Cardiac muscle cell (in vitro differentiated cells and primary cell): ENCODE data around the gene SYCP2. TPM values are rescaled to one million over a fixed set of nuclear protein-coding genes. Genes with fewer than 3 reads are reported as not detected.

ENCODE experiments used
- DNase-seq, 2 donors: peaks; one replicate each; pipeline versions ENCODE4 v3.0.0 to v3.0.0-alpha.2; 2010 to 2017; ENCODE audit warnings: low read depth in 1 of 2, low spot score in 1 of 2
- H3K27ac ChIP-seq: fragments of 200-600 bp; sonication (generic); 2 replicates; pipeline ENCODE4 v1.5.1; 2016
- H3K27me3 ChIP-seq: fragments of 200-600 bp; sonication (generic); 2 replicates; pipeline ENCODE4 v1.6.0; 2016; ENCODE audit warnings: control low read depth
- H3K36me3 ChIP-seq: fragments of 200-600 bp; sonication (generic); 2 replicates; pipeline ENCODE4 v1.5.1; 2016; ENCODE audit warnings: control low read depth
- H3K4me1 ChIP-seq: fragments of 200-600 bp; sonication (generic); 2 replicates; pipeline ENCODE4 v1.8.1; 2017; ENCODE audit warnings: low read depth, mild to moderate bottlenecking, mixed run types
- H3K4me3 ChIP-seq: fragments of 200-600 bp; sonication (generic); 2 replicates; pipeline ENCODE4 v1.5.1; 2016; ENCODE audit warnings: mild to moderate bottlenecking
- H3K9me3 ChIP-seq: fragments of 200-600 bp; sonication (generic); 2 replicates; pipeline ENCODE4 v1.5.1; 2017; ENCODE audit warnings: low read depth, mild to moderate bottlenecking, control low read depth
- CTCF ChIP-seq: IDR thresholded peaks from 2 replicates; pipeline ENCODE4 v1.5.1; 2012; ENCODE audit warnings: low read depth, mild to moderate bottlenecking, low read length
- polyA plus RNA-seq: library from polyadenylated mRNA; unstranded; fragments of >200 nt; fragmentation: Nextera tagmentation; extraction: Ambion mirVana; gene quantifications from 2 replicates; pipeline ENCODE4 v1.2.1, GENCODE V29; 2016
- total RNA-seq: library from RNA; depleted of rRNA; stranded (reverse); fragments of >200 nt; gene quantifications from 2 replicates; pipeline ENCODE4 v1.2.3, GENCODE V29; 2016

SYCP2 gene
- total and polyA plus RNA-seq, 2 experiments from 2014 or later: 0.60 TPM; not detected in 1

DNA sequence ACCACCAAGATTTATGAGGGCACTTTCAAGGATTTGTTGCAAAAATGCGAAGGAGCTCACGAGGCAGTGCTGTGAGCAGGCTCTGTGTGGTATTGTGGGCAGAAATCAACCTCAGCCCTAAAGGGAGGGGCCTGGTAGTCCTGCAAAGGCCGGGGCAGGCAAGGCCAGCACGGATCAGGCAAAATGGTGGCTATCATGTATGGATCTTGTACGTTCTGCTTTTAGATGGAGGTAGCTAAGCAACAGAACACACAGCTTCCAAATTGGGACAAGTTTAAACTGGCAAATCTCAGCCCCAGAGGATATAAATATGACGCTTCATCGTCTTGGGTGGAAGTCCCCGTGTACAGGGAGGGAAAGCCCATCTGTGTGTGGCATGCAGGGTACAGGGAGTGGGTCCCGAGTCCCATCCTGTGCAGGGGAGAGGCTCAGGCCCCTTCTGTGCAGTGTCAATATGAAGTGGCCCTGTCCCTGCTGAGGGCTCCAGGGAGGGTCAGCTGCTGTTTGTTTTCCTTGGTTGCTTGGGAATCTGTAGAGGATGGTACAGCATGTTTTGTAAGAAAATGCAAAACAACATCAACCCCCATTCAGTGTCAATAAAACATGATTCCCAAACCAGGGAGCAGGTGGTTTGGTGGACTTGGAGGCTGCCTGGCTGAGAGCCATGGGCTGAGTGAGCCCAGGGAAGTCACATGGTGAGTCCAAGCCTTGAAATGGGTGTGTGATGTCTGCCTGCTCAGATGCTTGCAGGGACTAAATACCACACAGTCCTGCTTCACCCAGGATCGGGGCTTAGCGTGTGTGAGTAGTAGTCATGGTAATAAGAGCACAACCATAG is 113.0 kb downstream of the SYCP2 start:
- Histone ChIP-seq H3K27me3 (no peaks in the 10 kb centered on the region), H3K4me1 (no peaks in the 10 kb centered on the region), H3K36me3 (no peaks in the 10 kb centered on the region), H3K27ac (no peak overlapping the region), H3K9me3 (no peaks in the 10 kb centered on the region), H3K4me3 (no peak overlapping the region)
- no peak for TF ChIP-seq CTCF
- no peak for DNase-seq

DNA sequence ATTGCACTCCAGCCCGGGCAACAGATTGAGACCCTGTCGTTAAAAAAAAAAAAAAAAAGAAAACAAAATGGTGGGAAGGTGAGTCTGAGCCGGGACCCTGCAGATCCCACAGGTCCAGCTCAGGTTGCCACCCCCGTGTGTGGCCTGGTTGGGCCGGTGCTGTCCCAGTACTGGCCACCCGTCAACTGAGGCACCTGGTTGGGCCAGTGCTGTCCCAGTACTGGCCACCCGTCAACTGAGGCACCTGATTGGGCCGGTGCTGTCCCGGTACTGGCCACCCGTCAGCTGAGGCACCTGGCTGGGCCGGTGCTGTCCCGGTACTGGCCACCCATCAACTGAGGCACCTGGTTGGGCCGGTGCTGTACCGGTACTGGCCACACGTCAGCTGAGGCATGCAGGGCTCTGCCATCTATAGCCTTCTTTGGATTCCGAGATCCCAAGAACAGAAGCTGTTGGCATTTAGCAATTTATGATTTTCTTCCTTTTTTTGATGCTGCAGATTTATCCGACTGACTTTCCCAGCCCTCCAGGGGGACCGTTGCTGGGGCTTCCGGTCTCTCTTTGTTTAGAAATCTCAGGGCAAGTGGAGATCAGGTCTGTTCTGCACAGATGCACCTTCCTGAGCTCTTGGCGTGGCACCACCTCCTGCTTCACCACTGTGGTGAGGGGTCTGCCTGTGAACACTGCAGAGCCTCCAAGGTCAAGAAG is 113.8 kb downstream of the SYCP2 start:
- H3K4me3 ChIP-seq: no peak overlapping the region
- H3K27me3 ChIP-seq: no peaks in the 10 kb centered on the region
- no peak for DNase-seq
- H3K36me3 ChIP-seq: no peaks in the 10 kb centered on the region
- no peak for TF ChIP-seq CTCF
- H3K4me1 ChIP-seq: no peaks in the 10 kb centered on the region
- no peak overlapping the region for H3K27ac ChIP-seq
- no peaks in the 10 kb centered on the region for H3K9me3 ChIP-seq

DNA sequence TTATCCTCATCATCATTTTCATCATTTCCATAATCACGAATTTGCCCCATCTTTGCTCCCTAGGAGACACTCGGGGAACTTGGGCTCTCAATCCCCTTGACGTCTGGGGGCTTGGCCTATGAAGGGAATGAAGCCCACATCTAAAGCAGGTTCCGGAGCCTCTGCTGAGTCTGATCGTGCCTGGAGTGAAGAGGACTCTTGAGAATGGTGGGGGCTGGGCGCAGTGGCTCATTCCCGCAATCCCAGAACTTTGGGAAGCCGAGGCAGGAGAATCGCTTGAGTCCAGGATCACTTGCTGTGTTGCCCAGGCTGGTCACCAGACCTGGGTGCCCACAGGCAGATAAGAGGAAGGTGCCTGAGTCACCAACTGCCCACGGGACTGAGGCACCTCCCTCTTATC is 114.5 kb downstream of the SYCP2 start:
- no peak for DNase-seq
- TF ChIP-seq CTCF: no peak
- Histone ChIP-seq H3K4me3 (no peak overlapping the region), H3K27ac (no peak overlapping the region), H3K36me3 (no peaks in the 10 kb centered on the region), H3K4me1 (no peaks in the 10 kb centered on the region), H3K27me3 (no peaks in the 10 kb centered on the region), H3K9me3 (no peaks in the 10 kb centered on the region)

DNA sequence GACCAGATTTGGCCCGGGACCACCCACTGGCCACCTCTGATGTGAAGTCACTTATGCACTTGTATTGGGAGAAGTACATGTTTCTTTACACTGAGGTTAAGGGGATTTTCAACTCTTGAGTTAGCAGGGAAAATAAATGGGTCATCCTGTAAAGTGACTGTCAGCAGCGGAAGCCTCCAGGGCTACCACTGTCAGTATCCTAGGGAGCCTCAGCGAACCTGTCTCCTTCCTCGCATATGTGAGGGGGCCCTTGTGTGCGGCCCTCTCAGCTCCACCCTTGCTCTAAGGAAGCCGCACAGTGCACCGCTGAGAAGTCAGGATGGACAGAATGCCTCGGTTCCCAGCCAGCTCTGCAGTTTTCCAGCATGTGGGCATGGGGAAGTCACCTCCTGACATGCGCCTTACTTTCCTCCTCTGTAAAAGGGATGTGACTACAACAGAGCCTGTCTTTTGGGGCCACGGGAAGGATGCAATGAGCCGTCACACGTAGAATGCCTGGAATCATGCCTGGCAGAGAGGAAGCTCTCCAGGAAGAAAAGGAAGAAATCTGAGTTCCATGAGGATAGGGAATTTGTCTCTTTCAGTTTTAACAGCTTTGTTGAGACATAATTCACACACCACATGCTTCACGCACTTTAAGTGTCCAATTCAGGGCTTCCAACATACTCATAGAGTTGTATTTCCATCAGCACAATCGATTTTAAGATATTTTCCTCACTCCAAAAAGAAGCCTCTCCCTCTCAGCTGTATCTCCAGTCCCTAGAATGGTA is 115.4 kb downstream of the SYCP2 start:
- Histone ChIP-seq H3K9me3 (no peaks in the 10 kb centered on the region), H3K36me3 (no peaks in the 10 kb centered on the region)
- DNase-seq: no peak

More for the DNA sequence above, 115.4 kb downstream of the SYCP2 start:
- H3K27me3 ChIP-seq: no peaks in the 10 kb centered on the region
- no peak overlapping the region for H3K27ac ChIP-seq
- no peak for TF ChIP-seq CTCF
- H3K4me1 ChIP-seq: no peaks in the 10 kb centered on the region
- no peak overlapping the region for H3K4me3 ChIP-seq
